ENCODE measurements around the gene LSMEM2.
A peak's percentile ranks its signal among the peaks of the same experiment; 100 is the strongest.
"Not testable (repeated sequence)": the region's sequence is repeated elsewhere in the genome, so short reads cannot be mapped to it uniquely, and the experiment has no call there.

Gene LSMEM2

DNA sequence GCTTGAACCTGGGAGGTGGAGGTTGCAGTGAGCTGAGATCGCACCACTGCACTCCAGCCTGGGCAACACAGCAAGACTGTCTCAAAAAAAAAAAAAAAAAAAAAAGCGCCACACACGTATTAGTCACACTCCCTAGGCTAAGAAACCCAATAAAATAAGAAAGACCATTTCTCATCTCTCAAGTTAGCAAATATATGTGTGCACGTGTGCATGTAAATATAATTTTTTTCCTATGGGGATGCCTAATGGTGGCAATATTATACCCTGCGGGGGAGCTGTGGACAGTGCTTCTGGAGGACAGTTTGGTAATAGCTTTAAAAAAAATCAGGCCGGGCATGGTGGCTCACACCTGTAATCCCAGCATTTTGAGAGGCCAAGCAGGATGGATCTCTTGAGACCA, 5.2 kb downstream of the LSMEM2 start:
- not testable (repeated sequence) for DNase-seq

DNA sequence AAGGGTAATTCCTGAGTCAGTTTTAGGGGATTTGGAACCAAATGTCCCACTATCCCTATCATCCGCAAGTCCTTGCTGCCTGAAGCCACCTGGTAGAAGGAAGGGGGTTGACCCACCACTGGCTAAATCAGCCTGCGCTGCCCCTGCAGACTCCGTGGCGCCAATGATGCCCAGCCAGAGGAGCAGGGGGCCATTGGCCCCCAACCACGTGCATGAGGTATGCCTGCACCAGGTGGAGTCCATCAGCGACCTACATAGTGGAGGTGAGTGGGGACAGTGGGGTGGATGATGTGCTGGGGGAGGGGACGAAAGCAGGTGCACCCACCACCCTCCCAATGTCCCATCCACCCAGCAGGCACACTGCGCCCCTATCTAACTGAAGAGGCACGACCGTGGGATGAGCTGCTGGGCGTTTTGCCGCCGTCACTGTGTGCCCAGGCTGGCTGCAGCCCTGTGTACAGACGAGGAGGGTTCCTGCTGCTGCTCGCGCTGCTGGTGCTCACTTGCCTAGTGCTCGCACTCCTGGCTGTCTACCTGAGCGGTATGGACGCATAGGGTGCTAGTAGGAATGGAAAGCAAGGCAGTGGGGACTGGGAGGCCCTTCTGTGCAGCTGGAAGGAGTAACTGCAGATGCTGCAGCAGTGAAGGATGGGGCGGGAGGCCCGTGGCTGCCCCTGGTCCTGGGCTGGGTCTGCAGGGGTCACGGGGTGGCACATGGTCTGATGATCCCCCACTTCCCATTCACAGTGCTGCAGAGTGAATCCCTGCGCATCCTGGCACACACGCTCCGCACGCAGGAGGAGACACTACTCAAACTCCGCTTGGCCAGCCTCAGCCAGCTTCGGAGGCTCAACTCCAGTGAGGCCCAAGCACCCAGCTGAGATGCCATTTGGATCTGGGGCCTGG, 7.7 kb downstream of the LSMEM2 start:
- DNase-seq: no peak

DNA sequence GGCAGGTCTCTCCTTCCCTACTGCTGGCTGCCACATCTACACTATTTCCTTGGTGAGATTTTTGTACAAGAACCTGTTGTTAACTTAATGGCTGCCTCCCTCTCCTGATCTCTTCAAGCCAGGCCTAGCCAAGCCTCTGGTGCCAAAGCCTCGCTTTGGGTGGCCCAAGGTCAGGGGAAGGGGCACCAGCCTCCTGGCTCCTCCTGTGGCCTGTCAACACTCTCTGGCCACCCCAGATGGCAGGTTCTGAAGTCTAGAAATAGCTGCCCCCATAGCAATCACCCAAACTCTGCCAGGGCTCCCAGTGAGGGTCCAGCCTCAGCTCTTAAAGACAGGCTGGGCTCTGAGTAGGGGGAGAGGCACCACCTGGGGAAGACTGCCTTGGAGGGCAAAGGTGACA, 8.4 kb downstream of the LSMEM2 start:
- no peak for DNase-seq

DNA sequence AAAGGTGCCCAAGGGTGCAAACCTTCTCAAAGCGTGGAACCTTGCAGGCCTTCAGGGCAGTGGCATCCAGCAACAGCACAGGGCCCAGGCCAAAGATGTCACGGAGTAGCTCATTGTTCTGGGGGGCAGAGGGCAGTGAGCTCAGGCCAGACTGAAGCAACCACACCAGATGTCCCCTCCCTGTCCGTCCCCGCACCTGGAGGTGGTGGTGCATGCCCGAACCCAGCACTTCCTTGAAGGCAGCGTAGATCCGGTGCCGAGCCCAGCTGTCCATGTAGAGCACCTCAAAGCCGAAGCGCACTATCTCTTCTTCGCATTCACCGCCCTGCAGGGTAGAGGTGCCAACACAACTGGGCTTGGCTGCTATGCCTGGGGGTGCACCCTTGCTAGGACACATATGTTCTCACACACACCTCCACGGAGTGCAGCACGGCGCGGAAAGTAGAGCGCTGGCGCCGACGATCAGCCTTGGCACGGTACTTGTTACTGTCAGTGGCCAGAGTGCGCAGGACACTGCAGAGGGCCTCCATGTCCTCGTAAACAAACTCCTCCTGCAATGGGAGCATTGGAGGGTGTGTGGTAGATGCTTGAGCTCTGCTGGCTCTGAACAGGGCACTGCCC, 9.6 kb downstream of the LSMEM2 start:
- DNase-seq: no peak

DNA sequence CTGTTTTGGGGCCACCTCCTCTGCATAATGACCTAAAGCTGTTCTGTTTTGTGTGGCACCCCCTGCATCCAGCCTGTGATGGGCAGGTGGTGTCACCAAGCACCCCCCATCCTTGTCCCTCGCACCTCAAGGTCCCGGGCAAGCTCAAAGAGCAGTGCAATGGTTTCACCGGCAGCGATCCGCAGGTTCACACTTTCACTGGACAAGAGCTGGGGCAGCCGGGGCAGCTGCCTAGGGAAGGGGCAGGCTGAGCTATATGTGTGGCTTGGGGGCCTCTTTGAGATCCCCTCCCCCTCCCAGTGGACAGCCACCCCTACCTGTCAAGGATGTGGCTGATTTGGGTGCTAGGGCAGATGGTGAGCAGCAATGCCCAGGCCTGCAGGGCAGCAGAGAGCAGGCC, 10.2 kb downstream of the LSMEM2 start:
- no peak for DNase-seq

- DNase-seq: no peak
Measured at GRCh38 chr3:50290161-50290641, 11.3 kb downstream of the LSMEM2 start.

DNA sequence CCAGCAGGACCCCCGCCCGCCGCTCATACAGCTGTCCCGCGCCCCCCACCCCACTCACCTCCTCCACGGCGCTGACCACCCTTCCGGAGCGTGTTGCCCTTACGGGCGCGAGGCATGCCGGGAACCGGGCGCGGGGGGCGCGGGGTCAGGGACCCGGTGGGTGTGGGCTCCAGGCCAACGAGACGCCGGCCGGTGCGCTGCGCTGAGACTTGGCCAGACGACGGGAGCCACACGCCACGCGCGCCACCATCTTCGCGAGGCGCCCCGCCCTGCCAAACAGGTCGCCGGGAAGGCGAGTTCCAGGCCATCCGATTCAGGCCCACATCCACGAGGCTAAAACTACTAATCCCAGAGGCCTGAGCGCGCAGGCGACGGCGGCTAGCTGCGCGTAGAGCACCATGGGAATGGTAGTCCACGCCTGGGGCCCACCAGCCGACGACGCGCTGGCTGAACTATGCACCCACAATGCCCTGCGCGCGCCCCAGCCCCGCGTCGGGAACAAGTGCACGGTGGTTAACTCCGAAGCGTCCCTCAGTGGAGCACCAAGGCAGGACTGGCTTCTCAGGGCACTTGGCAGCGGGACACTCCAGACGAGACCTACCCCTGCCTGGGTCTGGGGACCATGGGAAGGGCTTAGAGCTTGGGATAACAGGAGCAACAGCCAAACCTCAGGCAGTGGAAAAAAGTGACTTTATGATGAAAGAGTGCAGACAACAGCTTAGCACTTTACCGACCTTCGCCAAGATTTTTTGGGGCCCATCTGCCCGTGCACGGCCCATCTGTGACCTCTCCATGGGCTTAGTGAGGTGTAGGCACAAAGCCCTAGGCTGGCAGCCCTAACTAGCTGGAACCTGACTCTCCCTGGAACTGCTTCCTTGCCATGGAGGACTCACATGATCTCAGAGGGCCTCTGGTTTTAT, 13.5 kb downstream of the LSMEM2 start, which contains the start of gene IFRD2:
Gene IFRD2 (minus strand): TSS at position 271 of the 920 bp plus-strand sequence. CDS start 155 bp downstream, at position 116.
- peak; percentile 99 for DNase-seq

DNA sequence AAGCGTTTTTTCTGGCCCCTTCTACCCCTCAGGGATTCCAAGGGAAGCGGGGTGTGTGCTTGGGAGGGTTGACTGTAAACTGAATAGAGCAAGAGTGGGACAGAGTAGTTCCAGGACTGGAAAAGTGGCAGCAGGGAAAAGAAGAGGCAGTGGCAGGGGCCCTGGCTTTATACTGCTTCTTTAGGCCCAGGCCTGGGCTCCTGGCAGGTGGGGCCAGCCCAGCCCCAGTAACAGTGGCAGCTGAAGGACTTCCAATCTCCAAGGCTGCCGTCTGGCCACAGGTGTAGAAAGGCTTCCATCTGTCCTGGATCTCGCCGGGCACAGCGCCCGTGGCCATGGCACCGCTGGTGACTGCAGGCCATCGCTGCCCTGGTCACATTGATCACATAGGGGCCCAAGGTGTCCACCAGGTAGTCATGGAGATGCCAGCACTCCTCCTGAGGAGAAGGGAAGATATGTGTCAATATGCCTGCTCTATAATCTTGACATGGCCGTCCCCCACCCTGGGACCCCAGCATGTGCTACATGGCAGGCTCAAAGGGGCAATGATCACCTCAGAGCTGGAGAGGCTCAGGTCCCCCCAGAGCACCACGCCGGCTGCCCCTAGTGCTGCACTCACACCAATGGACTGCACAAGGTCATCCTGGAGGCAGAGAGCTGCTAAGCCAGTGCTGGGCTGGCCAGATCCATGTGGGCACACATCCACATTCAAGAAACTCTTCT, 14.4 kb downstream of the LSMEM2 start:
- no peak for DNase-seq

- DNase-seq: no peak
Measured at GRCh38 chr3:50294089-50294488, 15.2 kb downstream of the LSMEM2 start.

- no peak for DNase-seq
Measured at GRCh38 chr3:50294492-50295403, 15.9 kb downstream of the LSMEM2 start.

DNA sequence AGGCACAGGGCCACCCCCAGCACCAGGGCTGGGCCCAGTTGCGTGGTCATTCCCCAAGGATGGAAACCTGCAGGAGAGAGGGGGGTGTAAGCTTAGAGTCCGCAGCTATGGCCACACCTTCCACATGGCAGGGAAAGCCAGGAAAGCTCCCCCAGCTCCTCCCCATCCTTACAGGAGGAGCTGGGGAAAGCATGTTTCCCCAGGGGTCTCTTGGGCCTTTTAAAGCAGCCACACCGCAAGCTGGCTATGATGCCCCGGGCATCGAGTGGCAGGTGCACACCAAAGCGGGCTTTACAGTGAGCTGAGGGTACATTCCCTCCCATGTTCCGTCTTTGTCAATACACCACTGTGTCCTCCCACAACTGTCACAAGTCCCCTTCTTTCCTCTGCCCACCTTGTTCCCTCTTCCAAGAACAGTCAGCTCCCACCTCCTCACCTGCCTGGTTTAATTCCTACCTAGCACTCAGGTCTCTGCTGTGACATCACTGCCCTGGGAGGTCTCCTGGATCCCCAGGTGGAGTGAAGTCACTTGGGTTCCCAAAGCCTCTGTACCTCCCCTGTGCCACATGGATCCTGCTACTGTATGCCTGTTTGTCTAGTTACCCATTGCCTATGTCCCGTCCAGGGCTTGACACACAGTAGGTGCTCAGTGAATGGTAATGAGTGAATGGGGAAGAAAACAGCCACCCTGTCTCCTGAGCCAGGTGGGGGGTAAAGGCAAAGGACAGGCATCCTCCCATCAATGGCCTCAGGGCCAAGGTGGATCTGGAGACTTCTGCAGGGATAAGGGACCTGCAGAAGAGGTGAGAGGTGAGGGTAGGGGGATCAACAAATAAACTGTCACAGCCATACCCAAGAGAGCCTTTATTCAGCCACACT, 16.9 kb downstream of the LSMEM2 start:
- DNase-seq: no peak

- no peak for DNase-seq
Measured at GRCh38 chr3:50296721-50297383, 18.0 kb downstream of the LSMEM2 start.

- DNase-seq: no peak
Measured at GRCh38 chr3:50297384-50297775, 18.5 kb downstream of the LSMEM2 start.

DNA sequence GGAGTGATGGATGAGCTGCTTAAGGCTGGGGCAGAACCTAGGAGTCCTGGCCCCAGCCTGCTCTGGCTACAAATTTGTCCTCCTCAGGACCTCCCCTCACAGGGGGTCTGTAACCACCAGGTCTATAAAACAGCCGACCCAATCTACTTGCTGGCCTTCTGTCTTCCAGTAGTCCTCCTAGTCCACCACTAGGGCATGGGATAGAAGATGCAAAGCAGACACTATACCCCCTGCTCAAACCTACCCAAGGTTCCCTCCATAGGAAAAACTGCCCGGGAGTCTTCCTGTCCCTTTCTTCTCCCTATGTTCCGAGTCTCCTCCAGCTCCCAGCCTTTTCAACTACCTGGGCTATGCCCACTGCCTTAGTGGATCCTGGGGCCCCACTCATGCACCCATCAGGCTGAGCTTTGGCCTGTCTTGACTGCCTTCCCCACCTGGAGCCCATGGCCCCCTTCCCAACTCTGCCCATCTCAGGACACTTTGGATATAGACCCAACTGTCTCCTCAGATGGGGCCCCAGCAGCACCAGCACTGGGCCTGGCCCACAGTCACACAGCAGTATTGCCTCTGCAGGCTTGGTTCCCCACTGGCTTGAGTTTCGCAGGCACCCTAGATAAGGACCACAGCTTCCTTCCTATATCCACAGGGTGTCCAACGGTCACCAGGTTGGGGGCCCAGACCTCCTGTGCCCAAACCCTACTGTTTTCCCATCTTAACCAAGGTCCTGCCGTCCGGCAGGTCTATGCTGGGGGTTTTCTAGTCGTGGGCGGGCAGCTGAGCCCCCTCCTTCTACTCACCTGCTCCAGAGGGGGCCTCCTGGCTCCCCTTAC, 19.2 kb downstream of the LSMEM2 start:
- peak; percentile 40 to 49 for DNase-seq

GRCh38 chr3:50298836-50299637, 20.1 kb downstream of the LSMEM2 start, which contains the start of the genes HYAL3 and NAA80:
HYAL3 (minus strand) TSS chr3:50299405; CDS start chr3:50295602, 3,803 bp downstream.
NAA80 (minus strand) TSS chr3:50299405; CDS start chr3:50297463, 1,942 bp downstream.
- peak; percentile 99 to 100 for DNase-seq

DNA sequence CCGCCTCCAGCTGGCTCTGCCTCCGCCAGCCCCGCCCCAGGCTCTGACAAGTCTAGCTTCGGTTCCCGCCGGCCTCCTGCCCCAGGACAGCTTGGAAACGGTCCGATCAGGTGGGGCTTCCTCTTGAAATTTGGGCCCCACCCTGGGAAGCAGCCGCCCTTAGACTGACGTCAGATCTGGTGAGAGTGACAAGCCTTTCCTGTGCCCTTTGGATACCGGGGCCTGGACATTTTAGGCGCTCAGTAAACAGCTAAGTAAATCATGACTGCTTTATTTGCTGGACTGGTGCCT, 20.7 kb downstream of the LSMEM2 start:
- DNase-seq: no peak

- peak; percentile 96 to 97 for DNase-seq
Measured at GRCh38 chr3:50299929-50300680, 21.2 kb downstream of the LSMEM2 start.

Measured in AML-193 (cell line).